OCI-LY7 (cell line): ENCODE measurements around the gene MEIOB. TPM values are rescaled to one million over a fixed set of nuclear protein-coding genes. Genes with fewer than 3 reads are reported as not detected.

Experiments used
- BruUV-seq: library from RNA; stranded (reverse); fragments of 400-500 nt; replicated peaks from 2 replicates; lab custom pipeline; 2021; lab: Mats Ljungman, UMichigan
- CTCF ChIA-PET: fragments of 300-600 bp; sonication (Branson Sonifier 250); formaldehyde crosslinking; loops from one replicate; lab custom pipeline; 2022; ENCODE audit warnings: antibody characterized with exemption; ENCODE audit not compliant: unreplicated experiment; lab: Charles Lee
- POLR2A ChIA-PET: fragments of 300-600 bp; sonication (Branson Sonifier 250); formaldehyde crosslinking; loops from one replicate; lab custom pipeline; 2022; ENCODE audit warnings: antibody characterized with exemption; lab: Charles Lee
- DNase-seq: peaks from one replicate; pipeline ENCODE4 v3.0.0-alpha.2; 2015; ENCODE audit warnings: low spot score
- H2AFZ ChIP-seq: fragments of 200-600 bp; sonication (generic), shearing (Covaris generic); 2 replicates; pipeline ENCODE4 v1.6.1; 2014; ENCODE audit warnings: mild to moderate bottlenecking, antibody characterized with exemption, low read length, moderate library complexity
- H3K27ac ChIP-seq: fragments of 200-600 bp; sonication (generic); 2 replicates; pipeline ENCODE4 v1.5.1; 2014; ENCODE audit warnings: mixed run types, low read depth, mild to moderate bottlenecking, moderate library complexity, low read length, inconsistent platforms; ENCODE audit not compliant: poor library complexity, severe bottlenecking
- H3K36me3 ChIP-seq: fragments of 200-600 bp; sonication (generic); 2 replicates; pipeline ENCODE4 v1.6.1; 2014; ENCODE audit warnings: mild to moderate bottlenecking, antibody characterized with exemption, low read length, moderate library complexity, mixed read lengths; ENCODE audit not compliant: insufficient read depth
- H3K4me1 ChIP-seq: fragments of 200-600 bp; sonication (generic); 2 replicates; pipeline ENCODE4 v1.5.1; 2014; ENCODE audit warnings: mild to moderate bottlenecking, low read length; ENCODE audit not compliant: insufficient read depth, poor library complexity, severe bottlenecking
- H3K4me2 ChIP-seq: fragments of 200-600 bp; sonication (generic); 2 replicates; pipeline ENCODE4 v1.6.1; 2014; ENCODE audit warnings: mild to moderate bottlenecking, low read length
- H3K4me3 ChIP-seq: fragments of 200-600 bp; sonication (generic); 2 replicates; pipeline ENCODE4 v1.5.1; 2014; ENCODE audit warnings: mild to moderate bottlenecking, low read depth, low read length; ENCODE audit not compliant: poor library complexity, severe bottlenecking
- H3K79me2 ChIP-seq: fragments of 200-600 bp; sonication (generic); 2 replicates; pipeline ENCODE4 v1.6.1; 2016; ENCODE audit warnings: low read depth, mild to moderate bottlenecking, low read length, moderate library complexity, mixed read lengths; ENCODE audit not compliant: insufficient read depth
- H3K9me2 ChIP-seq: fragments of 200-600 bp; sonication (generic); 2 replicates; pipeline ENCODE4 v1.6.1; 2016; ENCODE audit warnings: mild to moderate bottlenecking, low read length, mixed read lengths; ENCODE audit not compliant: insufficient read depth
- H3K9me3 ChIP-seq: fragments of 200-600 bp; sonication (generic); 2 replicates; pipeline ENCODE4 v1.6.1; 2014; ENCODE audit warnings: mild to moderate bottlenecking, mixed run types, low read length, mixed read lengths
- H4K20me1 ChIP-seq: fragments of 200-600 bp; sonication (generic); 2 replicates; pipeline ENCODE4 v1.6.1; 2014; ENCODE audit warnings: mild to moderate bottlenecking, antibody characterized with exemption, low read length, moderate library complexity, mixed read lengths; ENCODE audit not compliant: insufficient read depth
- CTCF ChIP-seq: fragments of 200-600 bp; sonication (generic); conservative IDR thresholded peaks from 2 replicates; pipeline ENCODE4 v1.5.1; 2014; ENCODE audit warnings: mild to moderate bottlenecking, antibody characterized with exemption, low read length, moderate library complexity, mixed read lengths
- EZH2phosphoT487 ChIP-seq: fragments of 200-600 bp; sonication (generic); IDR thresholded peaks from 2 replicates; pipeline ENCODE4 v1.6.1; 2018; ENCODE audit warnings: low read depth, borderline replicate concordance, mild to moderate bottlenecking, mixed run types, antibody characterized with exemption, low read length, moderate library complexity, mixed read lengths
- intact Hi-C: fragments of 100-400 bp; cut with micrococcal nuclease; formaldehyde crosslinking; loops from one replicate; pipeline ENCODE4 v1.10.0; 2022; ENCODE audit not compliant: unreplicated experiment
- total RNA-seq, 2 experiments: library from RNA; depleted of rRNA in 1 of 2; stranded (reverse); fragments of >200 nt in 1 of 2; shearing (Covaris generic) in 1 of 2; gene quantifications; 2 replicates each; pipeline ENCODE4 v1.2.3, GENCODE V29; 2014 to 2022

The MEIOB gene
- total RNA-seq, 2 experiments from 2014 or later, result not detected

GRCh38 chr16:1786242-1787055 is 85.5 kb downstream of the MEIOB start:
- POLR2A ChIA-PET, result no interaction called here
- Histone ChIP-seq H3K36me3 (peaks cover 39% of the 10 kb centered on the region; the same call in 1 of the 2 replicates), H3K4me3 (no peak overlapping the region), H3K4me1 (peaks cover 9% of the 10 kb centered on the region), H3K27ac (no peak overlapping the region), H4K20me1 (no peaks in the 10 kb centered on the region; the same call in 1 of the 2 replicates), H3K79me2 (peaks cover 22% of the 10 kb centered on the region), H3K9me3 (no peaks in the 10 kb centered on the region), H2AFZ (no peak overlapping the region), H3K4me2 (no peak overlapping the region), H3K9me2 (no peaks in the 10 kb centered on the region)
- BruUV-seq, result no TSS peak
- CTCF ChIA-PET, result no interaction called here
- TF ChIP-seq EZH2phosphoT487 (no peak), CTCF (0 out of 2 replicates have a peak, but pooled peaks have one; percentile 16)
- intact Hi-C loops, result no loop called here
- DNase-seq, result no peak

GRCh38 chr16:1785846-1786170 is 86.2 kb downstream of the MEIOB start:
- no peaks in the 10 kb centered on the region; the same call in 1 of the 2 replicates for H4K20me1 ChIP-seq
- TF ChIP-seq CTCF (no peak), EZH2phosphoT487 (no peak)
- no peak overlapping the region for H2AFZ ChIP-seq
- no peak overlapping the region for H3K27ac ChIP-seq
- no peaks in the 10 kb centered on the region for H3K9me3 ChIP-seq
- ChIA-PET POLR2A (no interaction called here), CTCF (no interaction called here)
- DNase-seq, result no peak
- H3K4me2 ChIP-seq, result no peak overlapping the region
- peaks cover 22% of the 10 kb centered on the region for H3K79me2 ChIP-seq
- BruUV-seq, result no TSS peak
- H3K4me3 ChIP-seq, result no peak overlapping the region
- intact Hi-C loops, result no loop called here
- H3K4me1 ChIP-seq, result peaks cover 13% of the 10 kb centered on the region
- H3K9me2 ChIP-seq, result no peaks in the 10 kb centered on the region
- H3K36me3 ChIP-seq, result peaks cover 42% of the 10 kb centered on the region; the same call in 1 of the 2 replicates
